Kidney capillary endothelial cell (primary cell): ENCODE measurements around the gene APBA2.

ENCODE experiments used
- DNase-seq: peaks from one replicate; pipeline ENCODE4 v3.0.0-alpha.2; 2018; ENCODE audit warnings: low spot score

APBA2 gene

GRCh38 chr15:28983432-28984311 is 97.9 kb downstream of the APBA2 start:
- no peak for DNase-seq

GRCh38 chr15:28984421-28985315 is 98.9 kb downstream of the APBA2 start:
- no peak for DNase-seq

- DNase-seq, result no peak
Observed at GRCh38 chr15:28985316-28985645, 99.5 kb downstream of the APBA2 start.

- no peak for DNase-seq
Observed at GRCh38 chr15:28985691-28986090, 99.9 kb downstream of the APBA2 start.

GRCh38 chr15:28986108-28986507 is 100.3 kb downstream of the APBA2 start:
- DNase-seq, result no peak

GRCh38 chr15:28986726-28987125 is 101.0 kb downstream of the APBA2 start:
- DNase-seq, result no peak

GRCh38 chr15:28987337-28987736 is 101.6 kb downstream of the APBA2 start:
- DNase-seq, result no peak

- DNase-seq, result no peak
Observed at GRCh38 chr15:28989239-28989830, 103.6 kb downstream of the APBA2 start.

GRCh38 chr15:28989896-28990295 is 104.1 kb downstream of the APBA2 start:
- DNase-seq, result no peak

GRCh38 chr15:28990390-28990789 is 104.6 kb downstream of the APBA2 start:
- no peak for DNase-seq

GRCh38 chr15:28991236-28992171 is 105.7 kb downstream of the APBA2 start:
- no peak for DNase-seq

- DNase-seq, result no peak
Observed at GRCh38 chr15:28992336-28992864, 106.6 kb downstream of the APBA2 start.

- no peak for DNase-seq
Observed at GRCh38 chr15:28993051-28993719, 107.4 kb downstream of the APBA2 start.

GRCh38 chr15:28993720-28994053 is 107.9 kb downstream of the APBA2 start:
- DNase-seq, result no peak

- DNase-seq, result no peak
Observed at GRCh38 chr15:28994142-28994830, 108.5 kb downstream of the APBA2 start.

- peak; percentile 48 for DNase-seq
Observed at GRCh38 chr15:28994831-28995596, 109.2 kb downstream of the APBA2 start.

GRCh38 chr15:28995705-28996104 is 109.9 kb downstream of the APBA2 start:
- no peak for DNase-seq

GRCh38 chr15:28996289-28996688 is 110.5 kb downstream of the APBA2 start:
- DNase-seq, result no peak

- DNase-seq, result no peak
Observed at GRCh38 chr15:28996953-28997352, 111.2 kb downstream of the APBA2 start.
